HG03432 (cell line): ENCODE data around the gene PDGFB.

ENCODE experiments used
- ATAC-seq: cut with Tn5 transposase; IDR thresholded peaks from one replicate; pipeline ENCODE4 v1.9.1; 2021; ENCODE audit warnings: mild to moderate bottlenecking, moderate library complexity; ENCODE audit not compliant: unreplicated experiment

The PDGFB gene

GRCh38 chr22:39255449-39256185, 10.8 kb upstream of the PDGFB start:
- ATAC-seq: no peak

GRCh38 chr22:39254789-39255298, 10.1 kb upstream of the PDGFB start:
- ATAC-seq: no peak

- ATAC-seq: no peak
Observed at GRCh38 chr22:39254122-39254521, 9.3 kb upstream of the PDGFB start.

- no peak for ATAC-seq
Observed at GRCh38 chr22:39253435-39254070, 8.8 kb upstream of the PDGFB start.

GRCh38 chr22:39252461-39253434, 8.0 kb upstream of the PDGFB start:
- ATAC-seq: no peak

GRCh38 chr22:39251762-39252460, 7.1 kb upstream of the PDGFB start:
- no peak for ATAC-seq

- no peak for ATAC-seq
Observed at GRCh38 chr22:39250838-39251237, 6.1 kb upstream of the PDGFB start.

GRCh38 chr22:39250131-39250530, 5.3 kb upstream of the PDGFB start:
- no peak for ATAC-seq

- no peak for ATAC-seq
Observed at GRCh38 chr22:39249086-39249704, 4.4 kb upstream of the PDGFB start.

GRCh38 chr22:39248254-39248653, 3.5 kb upstream of the PDGFB start:
- no peak for ATAC-seq

- ATAC-seq: no peak
Observed at GRCh38 chr22:39247361-39247760, 2.6 kb upstream of the PDGFB start.

- ATAC-seq: no peak
Observed at GRCh38 chr22:39246690-39247332, 2.0 kb upstream of the PDGFB start.

- no peak for ATAC-seq
Observed at GRCh38 chr22:39246217-39246616, 1.4 kb upstream of the PDGFB start.

GRCh38 chr22:39245130-39246039, 603 bp upstream of the PDGFB start:
- no peak for ATAC-seq

GRCh38 chr22:39244136-39244495, 666 bp downstream of the PDGFB start:
- no peak for ATAC-seq

GRCh38 chr22:39243439-39244135, 1.2 kb downstream of the PDGFB start:
- no peak for ATAC-seq

GRCh38 chr22:39242595-39243438, 2.0 kb downstream of the PDGFB start:
- ATAC-seq: no peak
